Gastroesophageal sphincter (tissue), 3 donors: Measurements from ENCODE around the gene NOX5.

Source experiments
- POLR2A ChIP-seq, 2 donors: fragments of 450-650 bp; IDR thresholded peaks; one replicate each; pipeline ENCODE4 v1.6.1; 2017; ENCODE audit warnings: antibody characterized with exemption in 2 of 2, mild to moderate bottlenecking in 2 of 2, moderate library complexity in 1 of 2
- TF ChIP-seq, protein P1 (sequence below), 4 experiments: fragments of 200-600 bp in 2 of 4; fragments of 450-650 bp in 2 of 4; sonication (generic) in 1 of 4; IDR thresholded peaks; one replicate each; pipeline ENCODE4 v1.5.1; 2017 to 2019; ENCODE audit warnings: antibody characterized with exemption in 4 of 4, mild to moderate bottlenecking in 2 of 4, moderate library complexity in 2 of 4

DNA sequence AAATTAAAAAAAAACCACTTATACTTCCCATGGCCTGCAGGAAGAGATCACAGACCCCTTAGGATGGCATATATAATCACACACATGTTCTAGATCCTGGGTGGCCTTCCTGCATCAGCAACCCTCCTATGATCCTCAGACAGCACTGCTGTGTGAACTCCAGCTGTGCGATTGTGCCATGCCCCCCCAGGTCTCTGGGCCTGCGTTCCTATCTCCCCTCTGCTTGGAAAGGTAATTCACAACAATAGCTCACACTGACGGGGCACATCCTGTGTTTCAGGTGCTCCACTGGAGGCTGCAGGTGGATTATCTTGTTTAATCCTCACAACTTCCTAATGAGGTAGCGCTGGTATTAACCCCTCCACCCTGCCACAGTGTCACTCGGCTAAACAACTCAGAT is 74.8 kb downstream of the NOX5 start:
- TF ChIP-seq, protein P1, sequence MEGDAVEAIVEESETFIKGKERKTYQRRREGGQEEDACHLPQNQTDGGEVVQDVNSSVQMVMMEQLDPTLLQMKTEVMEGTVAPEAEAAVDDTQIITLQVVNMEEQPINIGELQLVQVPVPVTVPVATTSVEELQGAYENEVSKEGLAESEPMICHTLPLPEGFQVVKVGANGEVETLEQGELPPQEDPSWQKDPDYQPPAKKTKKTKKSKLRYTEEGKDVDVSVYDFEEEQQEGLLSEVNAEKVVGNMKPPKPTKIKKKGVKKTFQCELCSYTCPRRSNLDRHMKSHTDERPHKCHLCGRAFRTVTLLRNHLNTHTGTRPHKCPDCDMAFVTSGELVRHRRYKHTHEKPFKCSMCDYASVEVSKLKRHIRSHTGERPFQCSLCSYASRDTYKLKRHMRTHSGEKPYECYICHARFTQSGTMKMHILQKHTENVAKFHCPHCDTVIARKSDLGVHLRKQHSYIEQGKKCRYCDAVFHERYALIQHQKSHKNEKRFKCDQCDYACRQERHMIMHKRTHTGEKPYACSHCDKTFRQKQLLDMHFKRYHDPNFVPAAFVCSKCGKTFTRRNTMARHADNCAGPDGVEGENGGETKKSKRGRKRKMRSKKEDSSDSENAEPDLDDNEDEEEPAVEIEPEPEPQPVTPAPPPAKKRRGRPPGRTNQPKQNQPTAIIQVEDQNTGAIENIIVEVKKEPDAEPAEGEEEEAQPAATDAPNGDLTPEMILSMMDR (IDR thresholded peaks at IDR 0.05), result no peak
- TF ChIP-seq POLR2A (IDR thresholded peaks at IDR 0.05), result no peak
